Adipocyte (in vitro differentiated cells): ENCODE measurements around the gene STX5.
"Not testable (repeated sequence)": the region's sequence is repeated elsewhere in the genome, so short reads cannot be mapped to it uniquely, and the experiment has no call there.

Experiments
- DNase-seq: peaks from one replicate; pipeline ENCODE4 v3.0.0-alpha.2; 2015; ENCODE audit warnings: low read depth
- H3K27me3 ChIP-seq: replicated peaks from 2 replicates; pipeline ENCODE4 v1.7.0; 2013; ENCODE audit warnings: mild to moderate bottlenecking, low read length, moderate library complexity; ENCODE audit not compliant: control insufficient read depth, insufficient read depth
- H3K36me3 ChIP-seq: 2 replicates; pipeline ENCODE4 v1.7.0; 2013; ENCODE audit warnings: low read length, mild to moderate bottlenecking, moderate library complexity; ENCODE audit not compliant: control insufficient read depth, insufficient read depth, severe bottlenecking
- H3K4me1 ChIP-seq: 2 replicates; pipeline ENCODE4 v1.7.0; 2013; ENCODE audit warnings: mild to moderate bottlenecking, low read length, moderate library complexity; ENCODE audit not compliant: control insufficient read depth, insufficient read depth
- H3K4me3 ChIP-seq: 2 replicates; pipeline ENCODE4 v1.7.0; 2013; ENCODE audit warnings: mild to moderate bottlenecking, low read length, moderate library complexity
- H3K9ac ChIP-seq: 2 replicates; pipeline ENCODE4 v1.7.0; 2013; ENCODE audit warnings: mild to moderate bottlenecking, low read length, moderate library complexity
- H3K9me3 ChIP-seq: 2 replicates; pipeline ENCODE4 v1.7.0; 2013; ENCODE audit warnings: mild to moderate bottlenecking, low read length, moderate library complexity; ENCODE audit not compliant: control insufficient read depth

The STX5 gene

GRCh38 chr11:62771144-62772021 is 60.5 kb downstream of the STX5 start, which contains the start of gene TAF6L:
TSS of gene TAF6L (plus strand) at chr11:62771396. CDS start at chr11:62775784, 4,388 bp downstream.
- Histone ChIP-seq H3K4me1 (peaks cover 19% of the 10 kb centered on the region), H3K9me3 (no peaks in the 10 kb centered on the region), H3K4me3 (peak within 1 kb of the TSS; percentile 85), H3K9ac (peak within 1 kb of the TSS; percentile 80), H3K36me3 (peaks cover 21% of the 10 kb centered on the region), H3K27me3 (no peaks in the 10 kb centered on the region)
- DNase-seq, result peak; percentile 99

DNA sequence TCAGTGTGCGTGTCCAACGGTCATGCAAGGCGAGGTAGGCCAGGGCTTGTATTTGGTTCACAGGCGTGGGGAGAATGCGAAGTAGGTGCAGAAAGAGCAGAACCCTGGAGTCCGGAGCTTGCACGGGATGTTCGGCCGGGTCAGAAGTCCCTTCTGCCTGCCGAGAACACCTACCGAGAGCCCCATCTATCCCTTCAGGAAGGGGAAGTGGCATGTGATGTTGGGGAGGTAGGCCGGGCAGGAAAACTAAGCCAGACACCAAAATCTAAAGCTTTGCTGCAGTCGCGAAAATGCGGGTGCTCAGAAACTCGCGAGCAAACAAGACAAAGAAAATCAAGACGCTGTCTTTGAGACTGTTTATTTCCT is 61.1 kb downstream of the STX5 start:
- peak overlapping the region; percentile 85 for H3K4me3 ChIP-seq
- H3K27me3 ChIP-seq, result no peaks in the 10 kb centered on the region
- DNase-seq, result no peak
- peaks cover 21% of the 10 kb centered on the region for H3K36me3 ChIP-seq
- peaks cover 19% of the 10 kb centered on the region for H3K4me1 ChIP-seq
- peak overlapping the region; percentile 80 for H3K9ac ChIP-seq
- H3K9me3 ChIP-seq, result no peaks in the 10 kb centered on the region

GRCh38 chr11:62760867-62761227 is 71.0 kb downstream of the STX5 start:
- Histone ChIP-seq H3K4me1 (peaks cover 11% of the 10 kb centered on the region), H3K4me3 (peak overlapping the region; percentile 93)
- not testable (repeated sequence) for DNase-seq, H3K9me3 ChIP-seq, H3K9ac ChIP-seq, H3K27me3 ChIP-seq, H3K36me3 ChIP-seq

DNA sequence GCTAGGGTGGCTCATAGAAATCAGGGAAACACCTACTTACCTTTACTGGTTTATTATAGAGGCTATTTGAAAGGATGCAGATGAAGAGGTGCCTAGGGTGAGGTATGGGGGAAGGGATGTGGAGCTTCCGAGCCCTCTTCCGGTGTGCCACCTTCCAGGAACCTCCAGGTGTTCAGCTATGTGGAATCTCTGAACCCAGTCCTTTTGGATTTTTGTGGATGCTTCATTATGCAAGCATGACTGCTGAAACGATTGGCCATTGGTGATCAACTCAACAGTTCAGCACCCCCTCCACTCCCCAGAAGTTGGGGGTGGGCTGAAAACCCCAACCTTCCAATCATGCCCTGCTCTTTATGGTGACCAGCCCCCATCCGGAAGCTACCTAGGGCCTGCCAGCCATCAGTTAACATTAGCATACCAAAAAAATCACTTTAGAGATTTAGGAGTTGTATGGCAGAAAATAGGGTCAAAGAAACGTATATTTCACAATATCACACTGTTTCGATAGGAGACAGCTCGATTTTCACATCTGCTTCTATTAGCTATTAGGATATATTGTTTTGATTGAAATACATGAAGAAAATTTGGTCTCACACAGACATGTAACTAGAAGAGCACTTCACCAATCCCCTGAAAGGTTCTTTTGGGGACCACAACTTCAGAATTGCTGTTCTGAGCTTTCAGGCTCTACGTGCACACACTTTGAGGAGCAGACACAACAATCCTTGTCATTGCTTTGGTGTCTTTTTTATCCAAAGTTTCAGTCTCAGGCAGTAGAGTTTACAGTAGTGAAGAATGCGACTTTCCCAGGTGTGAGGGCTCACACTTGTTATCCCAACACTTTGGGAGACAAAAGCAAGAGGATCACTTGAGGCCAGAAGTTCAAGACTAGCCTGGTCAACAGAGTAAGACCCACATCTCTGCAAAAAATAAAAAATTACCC is 73.7 kb downstream of the STX5 start:
- Histone ChIP-seq H3K36me3 (no peaks in the 10 kb centered on the region), H3K4me3 (no peak overlapping the region), H3K27me3 (no peaks in the 10 kb centered on the region), H3K4me1 (peaks cover 16% of the 10 kb centered on the region), H3K9ac (no peak overlapping the region), H3K9me3 (no peaks in the 10 kb centered on the region)
- DNase-seq, result no peak
